Stomach (tissue), 9 donors: ENCODE measurements around the gene FANCL. TPM values are rescaled to one million over a fixed set of nuclear protein-coding genes. Genes with fewer than 3 reads are reported as not detected.
"Not testable (repeated sequence)": the region's sequence is repeated elsewhere in the genome, so short reads cannot be mapped to it uniquely, and the experiment has no call there.

Experiments used
- DNase-seq, 2 donors: peaks; one replicate each; pipeline versions ENCODE4 v3.0.0 to v3.0.0-alpha.2; 2013 to 2019
- H3K27ac ChIP-seq, 5 donors: fragments of 200-600 bp in 4 of 5; sonication (generic) in 4 of 5; one replicate each; pipeline ENCODE4 v1.5.1; 2013 to 2019; ENCODE audit warnings: mild to moderate bottlenecking in 1 of 5, moderate library complexity in 1 of 5
- H3K27me3 ChIP-seq, 3 donors: fragments of 200-600 bp; sonication (generic); one replicate each; pipeline ENCODE4 v1.5.1; 2017 to 2019; ENCODE audit warnings: mixed run types in 1 of 3
- H3K36me3 ChIP-seq, 4 donors: fragments of 200-600 bp; sonication (generic); 1 replicate in 3 of 4; 2 replicates in 1 of 4; pipeline ENCODE4 v1.5.1; 2016 to 2019
- H3K4me1 ChIP-seq, 4 donors: fragments of 200-600 bp; sonication (generic); one replicate each; pipeline ENCODE4 v1.5.1; 2016 to 2019
- H3K4me3 ChIP-seq, 4 donors: fragments of 200-600 bp; sonication (generic) in 3 of 4; one replicate each; pipeline ENCODE4 v1.5.1; 2016 to 2019; ENCODE audit warnings: mild to moderate bottlenecking in 1 of 4
- H3K9me3 ChIP-seq, 4 donors: fragments of 200-600 bp; sonication (generic); one replicate each; pipeline ENCODE4 v1.5.1; 2016 to 2019
- EP300 ChIP-seq: sonication (generic); formaldehyde crosslinking; IDR thresholded peaks from one replicate; pipeline ENCODE4 v1.6.1; 2017; ENCODE audit warnings: antibody characterized with exemption
- POLR2A ChIP-seq, 4 donors: fragments of 450-650 bp; IDR thresholded peaks; one replicate each; pipeline ENCODE4 v1.6.1; 2016; ENCODE audit warnings: antibody characterized with exemption in 4 of 4, control low read depth in 2 of 4, mild to moderate bottlenecking in 1 of 4, moderate library complexity in 1 of 4
- POLR2AphosphoS5 ChIP-seq, 3 donors: sonication (generic); formaldehyde crosslinking; IDR thresholded peaks; one replicate each; pipeline ENCODE4 v1.6.1; 2016; ENCODE audit warnings: antibody characterized with exemption in 3 of 3
- WGBS, 5 donors: extraction: QIAGEN DNeasy Blood & Tissue Kit in 3 of 5; methylation state at CpG; one replicate each; pipeline versions ENCODE4 v1.1.5 to v1.1.7; 2013 to 2018; 5-methylcytosine and 5-hydroxymethylcytosine counted together
- intact Hi-C: fragments of 100-400 bp; cut with DNase I; formaldehyde crosslinking; loops from one replicate; pipeline ENCODE4 v1.15.1; 2023; ENCODE audit warnings: low total_unique reads
- polyA plus RNA-seq, 3 donors: library from polyadenylated mRNA; stranded (reverse); fragments of 200-250 nt; gene quantifications; one replicate each; pipeline ENCODE4 v1.2.3, GENCODE V29; 2013
- total RNA-seq, 5 donors: library from RNA; depleted of rRNA; stranded (reverse); fragments of >200 nt; gene quantifications; one replicate each; pipeline versions ENCODE4 v1.1.0 to v1.2.3, GENCODE V29; 2014 to 2016
- TF ChIP-seq, protein P1 (sequence below), 7 experiments: fragments of 450-650 bp in 4 of 7; fragments of 200-600 bp in 3 of 7; sonication (generic) in 3 of 7; IDR thresholded peaks; one replicate each; pipeline ENCODE4 v1.5.1; 2016 to 2019; ENCODE audit warnings: antibody characterized with exemption in 7 of 7, control low read depth in 2 of 7, mild to moderate bottlenecking in 1 of 7
- donor health status: healthy with polysubstance abuse.
- donor health status: Bipolar disorder and iron deficiency.
- donor health status: healthy.

The FANCL gene
- total and polyA plus RNA-seq, 8 donors, result 4.9 to 275 (median 22.2) TPM

GRCh38 chr2:58170334-58170933, 70.7 kb downstream of the FANCL start:
- 87 to 93% (median 89%) methylated on average over 7 of the region's 7 CpGs for WGBS, 5 donors
- Histone ChIP-seq H3K36me3 (peaks cover 0 to 38% (median 19%) of the 10 kb centered on the region in 4 donors), H3K9me3 (peaks cover 3 to 30% (median 13%) of the 10 kb centered on the region in 4 donors)
- H3K4me1 ChIP-seq, H3K27ac ChIP-seq, H3K4me3 ChIP-seq, H3K27me3 ChIP-seq, DNase-seq, intact Hi-C loops: not testable (repeated sequence)

- DNase-seq, H3K4me1 ChIP-seq, intact Hi-C loops, H3K27ac ChIP-seq, H3K27me3 ChIP-seq, H3K4me3 ChIP-seq: not testable (repeated sequence)
- H3K9me3 ChIP-seq, result peaks cover 3 to 30% (median 13%) of the 10 kb centered on the region in 4 donors
- peaks cover 0 to 38% (median 19%) of the 10 kb centered on the region in 4 donors for H3K36me3 ChIP-seq
These were observed 71.3 kb downstream of the FANCL start for GRCh38 chr2:58169845-58170244.

GRCh38 chr2:58168130-58168529, 73.0 kb downstream of the FANCL start:
- DNase-seq, result not testable (repeated sequence)

GRCh38 chr2:58163913-58164312, 77.2 kb downstream of the FANCL start:
- intact Hi-C loops, result no loop called here
- H3K4me3 ChIP-seq, result no peak overlapping the region
- H3K9me3 ChIP-seq, result peaks cover 0 to 6% (median 0%) of the 10 kb centered on the region in 4 donors
- 94 to 96% (median 95%) methylated on average over 3 of the region's 3 CpGs for WGBS, 5 donors
- no peaks in the 10 kb centered on the region for H3K27me3 ChIP-seq
- H3K4me1 ChIP-seq, result no peaks in the 10 kb centered on the region
- DNase-seq, result no peak
- peaks cover 5 to 51% (median 50%) of the 10 kb centered on the region in 4 donors for H3K36me3 ChIP-seq
- no peak for TF ChIP-seq POLR2AphosphoS5 (IDR thresholded peaks at IDR 0.05)
- TF ChIP-seq POLR2A (IDR thresholded peaks at IDR 0.05), result no peak
- no peak for TF ChIP-seq EP300
- TF ChIP-seq, protein P1, sequence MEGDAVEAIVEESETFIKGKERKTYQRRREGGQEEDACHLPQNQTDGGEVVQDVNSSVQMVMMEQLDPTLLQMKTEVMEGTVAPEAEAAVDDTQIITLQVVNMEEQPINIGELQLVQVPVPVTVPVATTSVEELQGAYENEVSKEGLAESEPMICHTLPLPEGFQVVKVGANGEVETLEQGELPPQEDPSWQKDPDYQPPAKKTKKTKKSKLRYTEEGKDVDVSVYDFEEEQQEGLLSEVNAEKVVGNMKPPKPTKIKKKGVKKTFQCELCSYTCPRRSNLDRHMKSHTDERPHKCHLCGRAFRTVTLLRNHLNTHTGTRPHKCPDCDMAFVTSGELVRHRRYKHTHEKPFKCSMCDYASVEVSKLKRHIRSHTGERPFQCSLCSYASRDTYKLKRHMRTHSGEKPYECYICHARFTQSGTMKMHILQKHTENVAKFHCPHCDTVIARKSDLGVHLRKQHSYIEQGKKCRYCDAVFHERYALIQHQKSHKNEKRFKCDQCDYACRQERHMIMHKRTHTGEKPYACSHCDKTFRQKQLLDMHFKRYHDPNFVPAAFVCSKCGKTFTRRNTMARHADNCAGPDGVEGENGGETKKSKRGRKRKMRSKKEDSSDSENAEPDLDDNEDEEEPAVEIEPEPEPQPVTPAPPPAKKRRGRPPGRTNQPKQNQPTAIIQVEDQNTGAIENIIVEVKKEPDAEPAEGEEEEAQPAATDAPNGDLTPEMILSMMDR (IDR thresholded peaks at IDR 0.05), result no peak
- no peak overlapping the region for H3K27ac ChIP-seq

More at GRCh38 chr2:58168130-58168529, 73.0 kb downstream of the FANCL start:
- peaks cover 0 to 38% (median 21%) of the 10 kb centered on the region in 4 donors for H3K36me3 ChIP-seq
- H3K4me1 ChIP-seq, H3K4me3 ChIP-seq, H3K27me3 ChIP-seq, H3K27ac ChIP-seq, intact Hi-C loops: not testable (repeated sequence)
- WGBS, 5 donors, result 96 to 99% (median 98%) methylated on average over 5 to 6 of the region's 6 CpGs
- peaks cover 3 to 30% (median 13%) of the 10 kb centered on the region in 4 donors for H3K9me3 ChIP-seq

DNA sequence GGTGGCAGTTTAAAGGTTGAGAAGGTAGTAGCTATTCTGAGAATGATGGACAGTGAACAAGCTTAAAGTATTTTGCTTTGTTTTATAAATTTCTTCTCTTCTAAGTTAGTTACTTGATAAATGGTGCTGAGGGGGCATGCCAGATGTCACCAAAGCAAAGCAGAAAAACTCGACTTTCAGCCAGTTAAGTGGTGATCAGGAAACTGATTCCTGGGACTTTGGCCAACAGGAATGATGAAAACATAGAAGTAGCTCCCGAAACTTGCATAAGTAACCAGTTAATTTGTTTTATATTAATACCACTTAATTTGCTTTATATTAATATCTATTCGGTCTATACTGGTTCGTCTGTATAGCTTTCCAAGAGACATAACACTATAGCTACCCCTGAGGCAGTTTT, 82.6 kb downstream of the FANCL start:
- Histone ChIP-seq H3K27ac (no peak overlapping the region), H3K4me1 (no peaks in the 10 kb centered on the region), H3K27me3 (no peaks in the 10 kb centered on the region), H3K36me3 (peaks cover 6 to 79% (median 60%) of the 10 kb centered on the region in 4 donors), H3K9me3 (no peaks in the 10 kb centered on the region), H3K4me3 (no peak overlapping the region)
- intact Hi-C loops, result no loop called here
- 79 to 87% (median 80%) methylated on average over 4 of the region's 4 CpGs for WGBS, 5 donors
- no peak for TF ChIP-seq POLR2A (IDR thresholded peaks at IDR 0.05)
- TF ChIP-seq POLR2AphosphoS5 (IDR thresholded peaks at IDR 0.05), result no peak
- TF ChIP-seq, protein P1 (IDR thresholded peaks at IDR 0.05), result no peak
- TF ChIP-seq EP300, result no peak
- DNase-seq, result no peak

DNA sequence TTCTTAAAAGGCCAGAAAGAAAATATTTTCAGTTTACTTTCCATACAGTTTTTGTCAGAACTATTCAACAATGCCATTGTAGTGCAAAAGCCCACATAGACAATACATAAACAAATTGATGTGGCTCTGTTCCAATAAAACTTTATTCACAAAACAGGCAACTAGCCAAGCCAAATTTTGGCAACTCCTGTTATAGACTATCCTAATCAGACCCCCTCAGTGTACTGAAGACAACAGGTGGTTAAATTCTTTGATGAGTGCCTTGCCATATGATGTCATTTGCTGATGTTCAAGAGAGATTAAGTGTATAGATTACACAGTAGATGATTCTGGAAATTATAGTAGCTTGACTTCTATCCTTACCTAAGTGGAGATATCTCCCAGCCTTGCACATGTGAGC, 83.4 kb downstream of the FANCL start:
- intact Hi-C loops, result no loop called here
- no peak for DNase-seq
- Histone ChIP-seq H3K4me3 (no peak overlapping the region), H3K36me3 (peaks cover 6 to 73% (median 56%) of the 10 kb centered on the region in 4 donors), H3K27ac (no peak overlapping the region), H3K4me1 (no peaks in the 10 kb centered on the region), H3K27me3 (no peaks in the 10 kb centered on the region), H3K9me3 (no peaks in the 10 kb centered on the region)
- TF ChIP-seq POLR2AphosphoS5 (IDR thresholded peaks at IDR 0.05) (no peak), EP300 (no peak), POLR2A (IDR thresholded peaks at IDR 0.05) (no peak)
- TF ChIP-seq, protein P1 (IDR thresholded peaks at IDR 0.05), result no peak
